Vagina (tissue), 2 donors: Measurements from ENCODE around the gene SH2D7. TPM values are rescaled to one million over a fixed set of nuclear protein-coding genes. Genes with fewer than 3 reads are reported as not detected.

Source experiments
- DNase-seq, 2 donors: peaks; one replicate each; pipeline ENCODE4 v3.0.0-alpha.2; 2017; ENCODE audit errors: extremely low spot score in 2 of 2
- H3K27ac ChIP-seq: fragments of 200-600 bp; sonication (generic); one replicate; pipeline ENCODE4 v1.5.1; 2019
- H3K27me3 ChIP-seq: fragments of 200-600 bp; sonication (generic); one replicate; pipeline ENCODE4 v1.5.1; 2019
- H3K36me3 ChIP-seq, 2 donors: fragments of 200-600 bp; sonication (generic); one replicate each; pipeline ENCODE4 v1.5.1; 2017 to 2019
- H3K4me1 ChIP-seq: fragments of 200-600 bp; sonication (generic); one replicate; pipeline ENCODE4 v1.5.1; 2019
- H3K4me3 ChIP-seq, 2 donors: fragments of 200-600 bp; sonication (generic); 1 replicate in 1 of 2; 2 replicates in 1 of 2; pipeline ENCODE4 v1.5.1; 2016 to 2019
- H3K9me3 ChIP-seq: fragments of 200-600 bp; sonication (generic); one replicate; pipeline ENCODE4 v1.5.1; 2019
- POLR2A ChIP-seq, 2 donors: fragments of 450-650 bp; IDR thresholded peaks; one replicate each; pipeline ENCODE4 v1.6.1; 2017; ENCODE audit warnings: antibody characterized with exemption in 2 of 2, mild to moderate bottlenecking in 2 of 2, moderate library complexity in 2 of 2
- POLR2AphosphoS5 ChIP-seq, 2 donors: sonication (generic); formaldehyde crosslinking; IDR thresholded peaks; one replicate each; pipeline ENCODE4 v1.9.0; 2017; ENCODE audit warnings: antibody characterized with exemption in 2 of 2, mild to moderate bottlenecking in 2 of 2, low read depth in 1 of 2; ENCODE audit not compliant: insufficient read depth in 1 of 2
- intact Hi-C: fragments of 100-400 bp; cut with DNase I; formaldehyde crosslinking; loops from one replicate; pipeline ENCODE4 v1.15.1; 2023
- total RNA-seq: library from RNA; depleted of rRNA; stranded (reverse); fragments of >200 nt; gene quantifications from one replicate; pipeline ENCODE4 v1.2.3, GENCODE V29; 2016
- TF ChIP-seq, protein P1 (sequence below), 3 experiments: fragments of 450-650 bp in 2 of 3; fragments of 200-600 bp in 1 of 3; sonication (generic) in 1 of 3; IDR thresholded peaks; one replicate each; pipeline ENCODE4 v1.5.1; 2017 to 2019; ENCODE audit warnings: antibody characterized with exemption in 3 of 3, mild to moderate bottlenecking in 2 of 3, moderate library complexity in 2 of 3

Gene SH2D7
- total RNA-seq, 1 donor from 2014 or later: not detected

DNA sequence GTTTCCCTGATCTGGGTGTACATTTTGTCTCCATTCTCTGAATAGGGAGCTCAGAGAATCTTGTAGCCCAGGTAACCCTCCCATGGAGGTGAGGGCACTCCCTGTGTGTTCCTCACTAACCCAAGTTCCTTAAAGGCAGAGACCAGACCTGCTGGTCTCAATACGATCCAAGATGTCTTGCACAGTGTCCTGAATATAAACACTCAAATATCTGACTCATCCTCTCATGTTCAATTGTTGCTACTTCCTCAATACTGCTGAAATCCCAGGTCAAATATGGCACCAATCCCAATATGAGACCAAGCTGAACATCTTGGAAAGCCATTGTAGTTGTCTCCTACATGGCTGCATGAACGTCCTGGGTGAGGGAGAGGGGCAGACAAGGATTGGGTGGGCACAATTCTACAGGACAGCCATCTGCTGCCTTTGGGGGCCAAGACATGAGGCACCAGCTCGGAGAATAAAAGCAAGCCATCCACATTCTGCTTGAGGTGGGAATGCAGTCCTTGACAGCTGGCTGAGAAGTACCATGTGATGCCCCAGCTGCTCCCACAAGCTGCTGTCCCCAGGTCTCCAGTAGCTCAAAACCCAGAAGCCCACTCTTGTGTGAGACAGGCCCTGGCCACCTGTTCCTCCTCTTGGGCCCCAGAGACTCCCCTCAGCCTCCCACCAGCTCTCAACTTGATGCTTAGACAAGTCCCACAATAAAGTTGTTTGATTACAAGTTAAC, 33.1 kb upstream of the SH2D7 start:
- intact Hi-C loops: no loop called here
- Histone ChIP-seq H3K27ac (peak overlapping the region; percentile 87), H3K9me3 (no peaks in the 10 kb centered on the region), H3K4me3 (no peak overlapping the region), H3K27me3 (no peaks in the 10 kb centered on the region), H3K36me3 (no peaks in the 10 kb centered on the region), H3K4me1 (peaks cover 100% of the 10 kb centered on the region)
- DNase-seq: no peak
- TF ChIP-seq, protein P1, sequence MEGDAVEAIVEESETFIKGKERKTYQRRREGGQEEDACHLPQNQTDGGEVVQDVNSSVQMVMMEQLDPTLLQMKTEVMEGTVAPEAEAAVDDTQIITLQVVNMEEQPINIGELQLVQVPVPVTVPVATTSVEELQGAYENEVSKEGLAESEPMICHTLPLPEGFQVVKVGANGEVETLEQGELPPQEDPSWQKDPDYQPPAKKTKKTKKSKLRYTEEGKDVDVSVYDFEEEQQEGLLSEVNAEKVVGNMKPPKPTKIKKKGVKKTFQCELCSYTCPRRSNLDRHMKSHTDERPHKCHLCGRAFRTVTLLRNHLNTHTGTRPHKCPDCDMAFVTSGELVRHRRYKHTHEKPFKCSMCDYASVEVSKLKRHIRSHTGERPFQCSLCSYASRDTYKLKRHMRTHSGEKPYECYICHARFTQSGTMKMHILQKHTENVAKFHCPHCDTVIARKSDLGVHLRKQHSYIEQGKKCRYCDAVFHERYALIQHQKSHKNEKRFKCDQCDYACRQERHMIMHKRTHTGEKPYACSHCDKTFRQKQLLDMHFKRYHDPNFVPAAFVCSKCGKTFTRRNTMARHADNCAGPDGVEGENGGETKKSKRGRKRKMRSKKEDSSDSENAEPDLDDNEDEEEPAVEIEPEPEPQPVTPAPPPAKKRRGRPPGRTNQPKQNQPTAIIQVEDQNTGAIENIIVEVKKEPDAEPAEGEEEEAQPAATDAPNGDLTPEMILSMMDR (IDR thresholded peaks at IDR 0.05): no peak
- TF ChIP-seq POLR2A (IDR thresholded peaks at IDR 0.05) (no peak), POLR2AphosphoS5 (IDR thresholded peaks at IDR 0.05; ENCODE audit: insufficient read depth in 1 of 2, low read depth in 1 of 2) (no peak)

DNA sequence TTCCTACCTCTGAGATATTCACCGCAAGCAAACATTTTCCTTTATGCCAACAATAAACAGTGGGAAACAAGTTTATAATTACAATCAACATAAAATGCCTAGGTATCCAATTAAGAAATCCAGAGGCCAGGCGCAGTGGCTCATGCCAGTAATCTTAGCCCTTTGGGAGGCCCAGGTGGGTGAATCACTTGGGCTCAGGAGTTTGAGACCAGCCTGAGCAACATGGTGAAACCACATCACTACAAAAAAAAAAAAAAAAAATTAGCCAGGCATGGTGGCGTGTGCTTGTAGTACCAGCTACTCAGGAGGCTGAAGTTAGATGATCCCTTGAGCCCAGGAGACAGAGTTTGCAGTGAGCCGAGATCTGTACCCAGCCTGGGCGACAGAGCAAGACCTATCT, 32.1 kb upstream of the SH2D7 start:
- TF ChIP-seq, protein P1 (IDR thresholded peaks at IDR 0.05): no peak
- TF ChIP-seq POLR2AphosphoS5 (IDR thresholded peaks at IDR 0.05; ENCODE audit: insufficient read depth in 1 of 2, low read depth in 1 of 2): no peak
- H3K27ac ChIP-seq: peak overlapping the region; percentile 87
- intact Hi-C loops: no loop called here
- H3K36me3 ChIP-seq: no peaks in the 10 kb centered on the region
- no peak for DNase-seq
- H3K9me3 ChIP-seq: no peaks in the 10 kb centered on the region
- H3K4me3 ChIP-seq: no peak overlapping the region
- peaks cover 98% of the 10 kb centered on the region for H3K4me1 ChIP-seq
- no peaks in the 10 kb centered on the region for H3K27me3 ChIP-seq

DNA sequence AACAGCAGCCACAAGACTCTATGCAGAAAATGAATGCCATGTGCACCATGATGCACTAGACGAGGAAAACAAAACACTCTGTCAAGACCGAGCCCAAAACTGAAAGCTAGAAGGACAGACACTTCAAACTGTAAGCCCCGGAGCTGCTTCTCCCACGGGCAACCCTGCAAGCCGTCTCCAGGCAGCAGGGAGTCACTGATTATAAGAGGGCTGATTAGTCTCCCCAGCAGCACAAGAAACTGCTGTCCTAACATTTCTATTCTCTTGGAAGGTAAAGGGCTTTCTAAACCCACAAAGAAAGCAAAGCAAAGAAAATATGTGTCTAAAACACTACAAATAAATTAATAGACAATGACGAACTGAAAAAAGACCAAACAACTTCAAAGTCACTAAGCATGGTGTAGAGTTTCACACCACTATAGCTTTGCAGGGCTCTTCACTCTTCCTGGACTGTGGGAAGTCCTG, 30.4 kb upstream of the SH2D7 start:
- no peak for TF ChIP-seq POLR2A (IDR thresholded peaks at IDR 0.05)
- TF ChIP-seq POLR2AphosphoS5 (IDR thresholded peaks at IDR 0.05; ENCODE audit: insufficient read depth in 1 of 2, low read depth in 1 of 2): no peak
- TF ChIP-seq, protein P1 (IDR thresholded peaks at IDR 0.05): no peak
- DNase-seq: no peak
- H3K9me3 ChIP-seq: no peaks in the 10 kb centered on the region
- H3K27ac ChIP-seq: peak overlapping the region; percentile 87
- H3K27me3 ChIP-seq: no peaks in the 10 kb centered on the region
- H3K4me3 ChIP-seq: peak overlapping the region in 1 of 2 donors; percentile 22
- H3K4me1 ChIP-seq: peaks cover 98% of the 10 kb centered on the region
- intact Hi-C loops: no loop called here
- H3K36me3 ChIP-seq: no peaks in the 10 kb centered on the region

DNA sequence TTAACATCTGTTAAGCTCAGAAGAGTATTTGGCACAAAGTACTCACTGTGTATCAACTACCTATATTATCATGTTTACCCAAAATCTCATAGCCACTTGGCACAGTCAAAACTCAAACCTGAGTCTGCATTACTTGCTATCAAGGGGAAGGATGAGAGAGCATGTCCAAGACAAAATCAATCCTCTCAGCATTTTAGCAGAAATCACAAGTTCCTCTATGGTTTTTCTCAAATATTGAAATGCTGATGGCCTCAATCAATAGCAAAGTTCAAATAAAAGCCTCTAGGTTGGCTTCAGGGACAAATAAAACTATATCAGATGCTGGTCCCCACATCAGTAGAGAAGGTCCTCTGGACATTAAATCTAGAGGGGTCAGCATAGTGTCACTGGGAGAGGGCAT, 29.1 kb upstream of the SH2D7 start:
- Histone ChIP-seq H3K4me3 (no peak overlapping the region), H3K9me3 (no peaks in the 10 kb centered on the region), H3K4me1 (peaks cover 98% of the 10 kb centered on the region), H3K36me3 (no peaks in the 10 kb centered on the region), H3K27me3 (no peaks in the 10 kb centered on the region), H3K27ac (peak overlapping the region; percentile 87)
- DNase-seq: no peak
- TF ChIP-seq POLR2A (IDR thresholded peaks at IDR 0.05): no peak
- TF ChIP-seq, protein P1 (IDR thresholded peaks at IDR 0.05): no peak
- no peak for TF ChIP-seq POLR2AphosphoS5 (IDR thresholded peaks at IDR 0.05; ENCODE audit: insufficient read depth in 1 of 2, low read depth in 1 of 2)
- intact Hi-C loops: no loop called here

DNA sequence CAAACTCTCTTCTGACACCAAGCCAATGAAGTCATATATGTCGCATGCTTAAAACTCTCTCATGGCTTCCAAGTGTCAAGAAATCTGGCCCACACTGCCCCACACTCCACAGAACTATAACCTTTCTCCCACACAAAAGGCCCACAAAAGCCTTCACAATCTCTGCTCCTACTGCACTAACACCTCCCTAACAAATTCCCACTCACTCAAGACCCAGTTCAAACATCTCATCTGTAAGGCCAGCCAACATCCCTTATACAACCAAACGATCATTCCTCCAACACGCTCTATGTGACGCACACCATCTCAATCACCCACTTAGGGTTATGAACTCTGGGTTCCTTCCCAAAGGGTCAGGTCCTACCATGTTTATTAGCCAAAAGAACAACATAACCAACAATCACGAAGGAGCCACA, 28.4 kb upstream of the SH2D7 start:
- Histone ChIP-seq H3K27me3 (no peaks in the 10 kb centered on the region), H3K36me3 (no peaks in the 10 kb centered on the region), H3K27ac (peak overlapping the region; percentile 87), H3K4me3 (no peak overlapping the region), H3K4me1 (peaks cover 98% of the 10 kb centered on the region), H3K9me3 (no peaks in the 10 kb centered on the region)
- intact Hi-C loops: no loop called here
- TF ChIP-seq POLR2AphosphoS5 (IDR thresholded peaks at IDR 0.05; ENCODE audit: insufficient read depth in 1 of 2, low read depth in 1 of 2) (no peak), POLR2A (IDR thresholded peaks at IDR 0.05) (no peak)
- TF ChIP-seq, protein P1 (IDR thresholded peaks at IDR 0.05): no peak
- no peak for DNase-seq
